ENCODE data around the gene CXCL11. TPM values are rescaled to one million over a fixed set of nuclear protein-coding genes. Genes with fewer than 3 reads are reported as not detected.
A peak's percentile ranks its signal among the peaks of the same experiment; 100 is the strongest.

The CXCL11 gene
- total RNA-seq, 1 donor, result not detected

DNA sequence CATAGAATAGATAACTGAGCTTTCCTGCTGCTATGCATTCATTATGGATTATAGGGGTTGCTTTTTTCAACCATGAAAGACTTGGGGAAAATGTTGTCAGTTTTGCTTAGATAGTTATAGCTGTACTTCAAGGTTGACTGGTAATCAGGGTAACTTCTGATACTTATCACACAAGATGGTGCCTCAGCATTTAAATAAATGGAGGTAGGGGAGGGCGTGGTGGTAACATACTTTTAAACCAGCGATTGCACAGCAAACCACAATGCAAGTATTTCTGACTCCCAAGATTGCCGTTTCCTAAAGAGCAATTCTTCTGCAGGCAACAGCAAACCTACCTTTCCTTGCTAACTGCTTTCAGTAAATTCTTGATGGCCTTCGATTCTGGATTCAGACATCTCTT, 13.8 kb downstream of the CXCL11 start:
- TF ChIP-seq, protein P1, sequence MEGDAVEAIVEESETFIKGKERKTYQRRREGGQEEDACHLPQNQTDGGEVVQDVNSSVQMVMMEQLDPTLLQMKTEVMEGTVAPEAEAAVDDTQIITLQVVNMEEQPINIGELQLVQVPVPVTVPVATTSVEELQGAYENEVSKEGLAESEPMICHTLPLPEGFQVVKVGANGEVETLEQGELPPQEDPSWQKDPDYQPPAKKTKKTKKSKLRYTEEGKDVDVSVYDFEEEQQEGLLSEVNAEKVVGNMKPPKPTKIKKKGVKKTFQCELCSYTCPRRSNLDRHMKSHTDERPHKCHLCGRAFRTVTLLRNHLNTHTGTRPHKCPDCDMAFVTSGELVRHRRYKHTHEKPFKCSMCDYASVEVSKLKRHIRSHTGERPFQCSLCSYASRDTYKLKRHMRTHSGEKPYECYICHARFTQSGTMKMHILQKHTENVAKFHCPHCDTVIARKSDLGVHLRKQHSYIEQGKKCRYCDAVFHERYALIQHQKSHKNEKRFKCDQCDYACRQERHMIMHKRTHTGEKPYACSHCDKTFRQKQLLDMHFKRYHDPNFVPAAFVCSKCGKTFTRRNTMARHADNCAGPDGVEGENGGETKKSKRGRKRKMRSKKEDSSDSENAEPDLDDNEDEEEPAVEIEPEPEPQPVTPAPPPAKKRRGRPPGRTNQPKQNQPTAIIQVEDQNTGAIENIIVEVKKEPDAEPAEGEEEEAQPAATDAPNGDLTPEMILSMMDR (IDR thresholded peaks at IDR 0.05; ENCODE audit: insufficient read depth, low read depth, low read length), result no peak
- no peak overlapping the region for H3K4me3 ChIP-seq (ENCODE audit: low read depth, low read length)
- DNase-seq (ENCODE audit: low read depth), result no peak

DNA sequence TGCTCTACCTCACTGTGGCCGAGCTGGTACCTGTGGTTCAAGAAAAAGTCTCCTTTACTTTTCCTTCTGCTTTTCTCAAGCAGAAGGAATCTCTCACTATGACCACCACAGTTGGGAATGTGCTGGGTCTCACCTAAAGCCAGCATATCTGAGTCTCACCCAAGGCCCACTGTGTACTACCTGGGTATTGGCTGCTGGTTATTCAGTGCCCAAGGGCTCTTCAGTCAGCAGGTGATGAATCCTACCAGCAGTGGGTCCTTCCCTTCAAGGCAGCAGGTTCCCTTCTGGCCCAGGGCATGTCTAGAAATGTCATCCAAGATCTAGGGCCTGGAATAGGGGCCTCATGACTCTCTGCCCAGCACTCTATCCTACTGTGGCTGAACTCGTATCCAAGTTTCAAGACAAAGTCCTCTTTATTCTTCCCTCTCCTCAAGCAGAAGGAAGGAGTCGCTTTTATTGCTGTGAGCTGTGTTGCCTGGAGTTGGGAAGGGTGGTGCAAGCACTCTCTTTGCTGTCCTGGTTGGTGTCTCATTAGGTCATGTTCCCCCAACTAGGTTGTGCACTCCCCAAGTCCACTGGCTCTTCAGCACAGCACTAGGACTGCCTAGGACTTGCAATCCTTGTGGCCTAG, 18.7 kb downstream of the CXCL11 start:
- H3K4me3 ChIP-seq (ENCODE audit: low read depth, low read length), result no peak overlapping the region
- TF ChIP-seq, protein P1 (IDR thresholded peaks at IDR 0.05; ENCODE audit: insufficient read depth, low read depth, low read length), result no peak
- no peak for DNase-seq (ENCODE audit: low read depth)

DNA sequence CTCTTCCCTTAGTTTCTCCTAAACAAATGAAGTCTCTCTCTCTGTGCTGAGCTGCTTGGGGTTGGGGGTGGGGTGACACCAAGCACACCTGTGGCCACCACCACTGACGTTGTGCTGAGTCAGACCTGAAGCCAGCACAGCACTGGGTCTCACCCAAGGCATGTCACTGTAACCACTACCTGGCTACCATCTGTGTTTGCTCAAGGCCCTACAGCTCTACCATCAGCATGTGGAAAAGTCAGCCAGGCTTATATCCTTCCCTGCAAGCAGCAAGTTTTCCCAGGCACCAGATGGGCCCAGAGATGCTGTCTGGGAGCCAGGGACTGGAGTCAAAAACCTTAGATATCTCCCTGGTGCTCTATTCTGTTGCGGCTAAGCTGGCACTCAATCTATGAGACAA, 19.5 kb downstream of the CXCL11 start:
- TF ChIP-seq, protein P1 (IDR thresholded peaks at IDR 0.05; ENCODE audit: insufficient read depth, low read depth, low read length), result no peak
- no peak overlapping the region for H3K4me3 ChIP-seq (ENCODE audit: low read depth, low read length)
- no peak for DNase-seq (ENCODE audit: low read depth)

DNA sequence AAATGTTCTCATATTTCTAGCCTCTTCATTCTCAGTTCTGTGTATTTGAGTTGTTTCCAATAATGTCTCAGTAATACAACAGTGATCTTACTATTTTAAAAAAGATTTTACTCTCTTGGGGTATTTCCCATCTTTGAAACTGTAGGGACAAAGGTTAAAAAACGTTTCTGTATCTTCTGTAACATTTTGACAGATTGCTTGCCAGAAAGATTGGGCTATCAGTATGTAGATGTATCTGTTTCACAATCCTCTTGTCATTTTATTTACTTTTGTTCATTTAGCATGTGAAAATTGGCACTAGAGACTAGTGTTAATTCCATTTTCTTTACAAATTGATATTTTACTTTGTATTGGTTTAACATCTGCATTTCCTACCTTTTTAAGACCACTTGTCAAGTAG, 22.3 kb downstream of the CXCL11 start:
- DNase-seq (ENCODE audit: low read depth), result no peak
- no peak overlapping the region for H3K4me3 ChIP-seq (ENCODE audit: low read depth, low read length)
- TF ChIP-seq, protein P1 (IDR thresholded peaks at IDR 0.05; ENCODE audit: insufficient read depth, low read depth, low read length), result no peak

DNA sequence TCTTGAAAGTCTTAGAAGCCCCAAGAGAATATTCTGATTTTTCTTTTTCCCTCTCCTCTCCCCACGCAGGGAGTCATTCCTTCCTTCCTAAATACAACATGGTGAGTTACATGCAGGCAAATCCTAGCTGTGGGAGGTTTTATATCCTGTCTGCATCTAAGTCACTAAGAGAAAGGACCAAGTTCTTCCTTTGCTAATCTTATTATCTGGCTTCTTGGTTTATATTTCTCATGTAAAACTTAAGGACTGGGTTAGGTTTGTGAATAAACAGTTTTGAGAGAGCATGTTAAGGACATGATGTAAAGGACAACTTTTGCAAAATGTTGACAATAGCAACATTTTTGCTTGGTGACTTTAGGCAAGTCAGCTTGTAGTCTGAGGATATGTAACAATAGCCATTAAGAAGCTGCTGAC, 23.5 kb downstream of the CXCL11 start:
- TF ChIP-seq, protein P1 (IDR thresholded peaks at IDR 0.05; ENCODE audit: insufficient read depth, low read depth, low read length), result no peak
- DNase-seq (ENCODE audit: low read depth), result peak; percentile 60
- no peak overlapping the region for H3K4me3 ChIP-seq (ENCODE audit: low read depth, low read length)

DNA sequence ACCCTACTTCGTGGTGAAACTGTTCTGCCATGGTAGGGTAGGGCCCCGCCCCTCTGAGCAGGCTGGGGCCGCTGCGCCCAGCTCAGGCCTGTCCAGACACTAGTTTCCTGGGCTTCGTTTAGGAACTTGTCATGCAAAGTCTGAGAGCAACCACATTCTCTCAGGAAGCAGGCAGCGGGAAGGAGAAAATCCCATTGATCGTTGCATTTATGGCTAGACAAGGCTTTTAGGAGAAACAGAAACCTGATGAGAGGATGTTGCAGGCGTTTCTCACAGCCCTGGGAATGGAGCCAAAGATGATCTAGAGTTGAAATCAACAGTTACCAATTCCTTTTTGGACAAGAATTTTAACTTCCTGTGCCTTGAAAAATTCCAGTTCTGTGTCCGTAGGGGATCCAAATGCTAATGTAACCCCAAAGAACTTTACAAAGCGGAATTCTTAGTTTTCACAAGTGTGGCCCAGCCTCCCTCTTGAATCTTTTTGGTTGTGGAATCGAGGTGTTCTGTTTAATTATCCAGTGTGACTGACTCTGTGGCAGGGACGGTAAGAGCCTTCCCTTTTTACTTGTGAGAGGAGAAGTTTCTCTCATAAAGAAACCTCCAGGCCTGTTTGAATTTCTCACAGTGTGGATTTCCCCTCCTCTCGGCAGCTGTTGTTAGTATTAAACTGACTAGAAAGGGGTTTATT, 24.0 kb downstream of the CXCL11 start:
- TF ChIP-seq, protein P1 (IDR thresholded peaks at IDR 0.05; ENCODE audit: insufficient read depth, low read depth, low read length), result no peak

More for the DNA sequence above, 24.0 kb downstream of the CXCL11 start:
- DNase-seq (ENCODE audit: low read depth), result peak; percentile 83
- H3K4me3 ChIP-seq (ENCODE audit: low read depth, low read length), result peak overlapping the region; percentile 1
